Measurements from ENCODE around the gene UGT1A4. TPM values are rescaled to one million over a fixed set of nuclear protein-coding genes. Genes with fewer than 3 reads are reported as not detected.
"Not testable (repeated sequence)": the region's sequence is repeated elsewhere in the genome, so short reads cannot be mapped to it uniquely, and the experiment has no call there.

Gene UGT1A4
- total RNA-seq, 1 donor = not detected

GRCh38 chr2:233745073-233745755 is 26.7 kb downstream of the UGT1A4 start:
- DNase-seq (ENCODE audit: low read depth) = no peak
- H3K4me3 ChIP-seq (ENCODE audit: low read depth, low read length) = no peak overlapping the region
- no peak for TF ChIP-seq CTCF (IDR thresholded peaks at IDR 0.05; ENCODE audit: insufficient read depth, low read length)

- not testable (repeated sequence) for H3K4me3 ChIP-seq (ENCODE audit: low read depth, low read length); DNase-seq (ENCODE audit: low read depth)
These were observed 27.3 kb downstream of the UGT1A4 start for GRCh38 chr2:233745838-233746237.

- TF ChIP-seq CTCF (IDR thresholded peaks at IDR 0.05; ENCODE audit: insufficient read depth, low read length) = no peak
- DNase-seq (ENCODE audit: low read depth) = peak; percentile 60
- H3K4me3 ChIP-seq (ENCODE audit: low read depth, low read length) = no peak overlapping the region
These were observed 28.1 kb downstream of the UGT1A4 start for GRCh38 chr2:233746475-233747282.

- no peak overlapping the region for H3K4me3 ChIP-seq (ENCODE audit: low read depth, low read length)
- no peak for DNase-seq (ENCODE audit: low read depth)
- TF ChIP-seq CTCF (IDR thresholded peaks at IDR 0.05; ENCODE audit: insufficient read depth, low read length) = no peak
These were observed 28.7 kb downstream of the UGT1A4 start for GRCh38 chr2:233747283-233747544.

GRCh38 chr2:233750689-233751088 is 32.2 kb downstream of the UGT1A4 start:
- H3K4me3 ChIP-seq (ENCODE audit: low read depth, low read length); DNase-seq (ENCODE audit: low read depth): not testable (repeated sequence)

GRCh38 chr2:233751212-233752009 is 32.9 kb downstream of the UGT1A4 start:
- H3K4me3 ChIP-seq (ENCODE audit: low read depth, low read length); DNase-seq (ENCODE audit: low read depth): not testable (repeated sequence)

GRCh38 chr2:233754872-233755611 is 36.5 kb downstream of the UGT1A4 start:
- H3K4me3 ChIP-seq (ENCODE audit: low read depth, low read length) = no peak overlapping the region
- no peak for DNase-seq (ENCODE audit: low read depth)
- no peak for TF ChIP-seq CTCF (IDR thresholded peaks at IDR 0.05; ENCODE audit: insufficient read depth, low read length)
